K562 (cell line): ENCODE results near the gene USP35. TPM values are rescaled to one million over a fixed set of nuclear protein-coding genes. Genes with fewer than 3 reads are reported as not detected.

Experiments
- ATAC-seq: fragments of 200-7000 bp; cut with Tn5 transposase; 3 replicates; pipeline ENCODE4 v1.9.1; 2020; ENCODE audit warnings: moderate library complexity
- BruUV-seq: library from RNA; stranded (reverse); fragments of 400-500 nt; replicated peaks from 2 replicates; lab custom pipeline; 2021; lab: Mats Ljungman, UMichigan
- CTCF ChIA-PET: fragments of 300-600 bp; formaldehyde crosslinking; extraction: SDS; loops from one replicate; lab custom pipeline; 2021; ENCODE audit warnings: low intra/inter-chr PET ratio; lab: Yijun Ruan, JAX
- POLR2A ChIA-PET: fragments of 300-600, 350-650 bp; sonication (Branson Sonifier 250); formaldehyde crosslinking; extraction: SDS; loops from one replicate; lab custom pipeline; 2021; ENCODE audit warnings: antibody characterized with exemption, inconsistent platforms; lab: Yijun Ruan, JAX
- DNase-seq, 4 experiments: peaks; one replicate each; pipeline versions ENCODE4 v3.0.0 to v3.0.0-alpha.2; 2011 to 2018; ENCODE audit warnings: low spot score in 3 of 4, mixed read lengths in 3 of 4; ENCODE audit errors: extremely low read depth in 1 of 4
- FAIRE-seq: peaks from 2 replicates; lab custom pipeline; 2011; peaks lifted over from hg19 to GRCh38; lab: Jason Lieb, UNC
- H2AFZ ChIP-seq: 2 replicates; pipeline ENCODE4 v1.6.0; 2011; ENCODE audit warnings: low read depth, low read length, control low read depth, inconsistent platforms
- H3K27ac ChIP-seq: fragments of 200-600 bp; 3 replicates; pipeline ENCODE4 v1.8.0; 2011; ENCODE audit warnings: low read depth, mild to moderate bottlenecking, control low read depth, inconsistent platforms, low read length, moderate library complexity, mixed read lengths; ENCODE audit errors: extremely low read depth
- H3K27me3 ChIP-seq, 2 experiments: fragments of 300-600 bp in 1 of 2; 2 replicates in 1 of 2; 3 replicates in 1 of 2; pipeline versions ENCODE4 v1.6.0 to v1.8.0; 2011; ENCODE audit warnings: inconsistent platforms in 2 of 2, low read length in 2 of 2, mild to moderate bottlenecking in 1 of 2, mixed read lengths in 1 of 2, moderate library complexity in 1 of 2; ENCODE audit not compliant: control insufficient read depth in 2 of 2, insufficient read depth in 2 of 2
- H3K36me3 ChIP-seq: fragments of 300-600 bp; 3 replicates; pipeline ENCODE4 v1.8.0; 2011; ENCODE audit warnings: mild to moderate bottlenecking, low read length, inconsistent platforms; ENCODE audit not compliant: control insufficient read depth, insufficient read depth
- H3K4me1 ChIP-seq, 2 experiments: fragments of 200-600 bp in 1 of 2; replicated peaks in 1 of 2; 2 replicates in 1 of 2; 3 replicates in 1 of 2; pipeline versions ENCODE4 v1.5.1 to v1.8.0; 2011; ENCODE audit warnings: inconsistent platforms in 2 of 2, low read length in 2 of 2, mild to moderate bottlenecking in 1 of 2, mixed read lengths in 1 of 2, moderate library complexity in 1 of 2; ENCODE audit not compliant: control insufficient read depth in 2 of 2, insufficient read depth in 2 of 2
- H3K4me2 ChIP-seq: 2 replicates; pipeline ENCODE4 v1.6.1; 2011; ENCODE audit warnings: low read length, control low read depth, inconsistent platforms, mixed read lengths; ENCODE audit not compliant: insufficient read depth
- H3K4me3 ChIP-seq: fragments of 200-600 bp; sonication (generic), shearing (Covaris generic); 2 replicates; pipeline ENCODE4 v1.5.1; 2016; ENCODE audit warnings: control low read depth, inconsistent platforms
- H3K79me2 ChIP-seq: fragments of 200-600 bp; 3 replicates; pipeline ENCODE4 v1.8.0; 2011; ENCODE audit warnings: low read length, inconsistent platforms; ENCODE audit not compliant: control insufficient read depth, insufficient read depth
- H3K9ac ChIP-seq, 2 experiments: 2 replicates each; pipeline versions ENCODE4 v1.6.0 to v1.6.1; 2011; ENCODE audit warnings: low read depth in 2 of 2, low read length in 2 of 2, control low read depth in 1 of 2, inconsistent platforms in 1 of 2, mild to moderate bottlenecking in 1 of 2, mixed read lengths in 1 of 2; ENCODE audit not compliant: insufficient read depth in 1 of 2
- H3K9me1 ChIP-seq: one replicate; pipeline ENCODE4 v1.6.0; 2011; ENCODE audit warnings: inconsistent platforms, mild to moderate bottlenecking, low read length, moderate library complexity; ENCODE audit not compliant: control insufficient read depth, insufficient read depth
- H3K9me3 ChIP-seq: replicated peaks from 2 replicates; pipeline ENCODE4 v1.5.1; 2011; ENCODE audit warnings: low read depth, low read length, inconsistent platforms; ENCODE audit not compliant: control insufficient read depth, insufficient read depth
- H4K20me1 ChIP-seq: replicated peaks from 2 replicates; pipeline ENCODE4 v1.6.1; 2011; ENCODE audit warnings: low read length, inconsistent platforms, mixed read lengths; ENCODE audit not compliant: control insufficient read depth, insufficient read depth
- L3MBTL2 ChIP-seq: fragments of 450-650 bp; IDR thresholded peaks from 2 replicates; pipeline ENCODE4 v1.6.1; 2016; ENCODE audit warnings: mild to moderate bottlenecking, moderate library complexity
- MTA1 ChIP-seq: fragments of 450-650 bp; IDR thresholded peaks from 2 replicates; pipeline ENCODE4 v1.6.1; 2017; ENCODE audit warnings: borderline replicate concordance
- MTA2 ChIP-seq: fragments of 450-650 bp; IDR thresholded peaks from 2 replicates; pipeline ENCODE4 v1.6.1; 2016; ENCODE audit warnings: low read depth
- NFIC ChIP-seq: fragments of 450-650 bp; IDR thresholded peaks from 2 replicates; pipeline ENCODE4 v1.6.1; 2017; ENCODE audit warnings: mild to moderate bottlenecking, inconsistent platforms
- POLR3A ChIP-seq: IDR thresholded peaks from 2 replicates; pipeline ENCODE4 v1.6.1; 2011; ENCODE audit warnings: borderline replicate concordance, mild to moderate bottlenecking, moderate library complexity; ENCODE audit not compliant: insufficient read length, insufficient read depth; ENCODE audit errors: extremely low read depth
- RHOXF2B ChIP-seq: fragments of 250-450 bp; sonication (Bioruptor Pico); conservative IDR thresholded peaks from 2 replicates; pipeline ENCODE4 v1.5.1; 2021
- TAL1 ChIP-seq: fragments of 450-650 bp; IDR thresholded peaks from 2 replicates; pipeline ENCODE4 v1.6.1; 2016; ENCODE audit warnings: mild to moderate bottlenecking
- ZNF766 ChIP-seq: fragments of 200-800 bp; sonication (Bioruptor generic); conservative IDR thresholded peaks from 2 replicates; pipeline ENCODE4 v1.6.1; 2016; ENCODE audit warnings: missing genetic modification characterization, missing compliant biosample characterization
- WGBS: fragments of 100-300 bp; shearing (Covaris generic); methylation state at CpG from one replicate; pipeline ENCODE4 v1.1.6; 2016; ENCODE audit warnings: low coverage, mixed read lengths; ENCODE audit not compliant: insufficient coverage; ENCODE audit errors: missing lambda C conversion rate; 5-methylcytosine and 5-hydroxymethylcytosine counted together
- in situ Hi-C: fragments of 300-500 bp; cut with MboI; formaldehyde crosslinking; loops from 4 replicates; pipeline ENCODE4 v1.15.0; 2018; ENCODE audit warnings: inconsistent platforms, mixed read lengths
- intact Hi-C: fragments of 100-400 bp; cut with micrococcal nuclease; formaldehyde crosslinking; loops from 2 replicates; pipeline ENCODE4 v1.14.2; 2022
- polyA plus RNA-seq, 8 experiments: library from polyadenylated mRNA; depleted of rRNA in 4 of 8; stranded (reverse) in 5 of 8; unstranded in 3 of 8; fragments of >200 nt; fragmentation: Nextera tagmentation in 2 of 8; fragmentation: Illumina TruSeq in 1 of 8; extraction: Ambion mirVana in 2 of 8; extraction: Trizol in 1 of 8; gene quantifications; 2 replicates each; pipeline versions ENCODE4 v1.2.1 to v1.2.3, GENCODE V29; 2011 to 2014; ENCODE audit warnings: inconsistent platforms in 1 of 8, missing spikeins in 1 of 8
- total RNA-seq, 7 experiments: library from RNA; depleted of rRNA in 6 of 7; stranded (reverse); fragments of >200 nt in 6 of 7; fragmentation: Illumina TruSeq in 2 of 7; extraction: Trizol in 2 of 7; gene quantifications; 2 replicates each; pipeline versions ENCODE4 v1.2.1 to v1.2.3, GENCODE V29; 2011 to 2021; ENCODE audit warnings: low replicate concordance in 1 of 7
- TF ChIP-seq, protein P1 (sequence below), 2 experiments: fragments of 450-650 bp; formaldehyde crosslinking in 1 of 2; IDR thresholded peaks; 2 replicates each; pipeline versions ENCODE4 v1.4.0 to v1.6.1; 2014 to 2020; ENCODE audit warnings: mild to moderate bottlenecking in 2 of 2, borderline replicate concordance in 1 of 2, low read depth in 1 of 2
- TF ChIP-seq, protein P2 (sequence below): sonication (generic); formaldehyde crosslinking; IDR thresholded peaks from 2 replicates; pipeline ENCODE4 v1.8.0; 2022; ENCODE audit warnings: missing genetic modification reagents, mild to moderate bottlenecking, moderate library complexity, borderline replicate concordance
- TF ChIP-seq, protein P3 (sequence below), 3 experiments: fragments of 200-800 bp in 1 of 3; sonication (Bioruptor generic) in 1 of 3; sonication (generic) in 1 of 3; formaldehyde crosslinking in 1 of 3; IDR thresholded peaks; 2 replicates each; pipeline versions ENCODE4 v1.6.1 to v1.8.0; 2016 to 2022; ENCODE audit warnings: mild to moderate bottlenecking in 2 of 3, missing compliant biosample characterization in 2 of 3, missing genetic modification characterization in 2 of 3, missing genetic modification reagents in 1 of 3

The USP35 gene
- total and polyA plus RNA-seq, 9 of the 15 experiments (the other 6 are each of a cell fraction or from before 2014, with no cell fraction given): 0.01 to 4.8 (median 3.6) TPM

DNA sequence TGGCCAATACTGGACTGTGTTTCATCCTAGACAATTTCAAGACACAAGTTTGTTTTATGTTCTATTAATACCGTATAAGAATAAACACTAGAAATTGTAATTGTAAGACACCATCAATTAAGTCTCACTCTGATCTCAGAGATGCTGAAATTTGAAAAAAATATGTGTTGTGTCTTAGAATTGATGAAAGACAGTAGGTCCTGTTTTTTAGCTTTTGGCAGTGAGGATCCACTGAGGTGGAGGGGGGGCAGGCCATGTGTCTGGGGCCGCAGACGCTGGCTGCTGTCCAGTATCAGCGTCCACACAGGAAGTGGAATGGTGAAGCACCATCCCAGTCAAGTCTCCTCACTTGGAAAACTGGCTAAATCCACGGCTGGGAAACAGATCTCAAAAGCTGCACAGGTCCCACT is 26.8 kb upstream of the USP35 start:
- in situ Hi-C loops (no loop called here), intact Hi-C loops (no loop called here)
- no peaks in the 10 kb centered on the region for H3K27me3 ChIP-seq
- no peak overlapping the region for H3K4me3 ChIP-seq
- DNase-seq: no peak
- ChIA-PET POLR2A (no interaction called here), CTCF (no interaction called here)
- no peak overlapping the region for H3K4me2 ChIP-seq
- FAIRE-seq: no peak
- H3K4me1 ChIP-seq: peaks cover 0 to 5% of the 10 kb centered on the region in 2 experiments; a peak in 3 of 5 replicates
- ATAC-seq: 0 out of 3 replicates have a peak, but pooled peaks have one; percentile 16
- H3K36me3 ChIP-seq: no peaks in the 10 kb centered on the region
- H3K9me1 ChIP-seq: no peaks in the 10 kb centered on the region
- H3K9me3 ChIP-seq: no peaks in the 10 kb centered on the region
- BruUV-seq: no TSS peak
- H3K27ac ChIP-seq: no peak overlapping the region
- H3K9ac ChIP-seq: peak overlapping the region in 1 of 2 experiments; percentile 73; a peak in 1 of 4 replicates
- WGBS: 29% methylated on average over 5 of the region's 5 CpGs
- H4K20me1 ChIP-seq: no peaks in the 10 kb centered on the region
- no peaks in the 10 kb centered on the region for H3K79me2 ChIP-seq
- peak overlapping the region; percentile 65 for H2AFZ ChIP-seq
- TF ChIP-seq L3MBTL2 (peak; percentile 33; the same call in 1 of the 2 replicates), MTA1 (no peak), POLR3A (no peak), TAL1 (no peak), NFIC (peak; percentile 45; the same call in 1 of the 2 replicates), ZNF766 (CRISPR knock-in tag) (0 out of 2 replicates have a peak, but pooled peaks have one; percentile 22), MTA2 (no peak), RHOXF2B (CRISPR knock-in tag) (no peak)
- TF ChIP-seq, protein P1, sequence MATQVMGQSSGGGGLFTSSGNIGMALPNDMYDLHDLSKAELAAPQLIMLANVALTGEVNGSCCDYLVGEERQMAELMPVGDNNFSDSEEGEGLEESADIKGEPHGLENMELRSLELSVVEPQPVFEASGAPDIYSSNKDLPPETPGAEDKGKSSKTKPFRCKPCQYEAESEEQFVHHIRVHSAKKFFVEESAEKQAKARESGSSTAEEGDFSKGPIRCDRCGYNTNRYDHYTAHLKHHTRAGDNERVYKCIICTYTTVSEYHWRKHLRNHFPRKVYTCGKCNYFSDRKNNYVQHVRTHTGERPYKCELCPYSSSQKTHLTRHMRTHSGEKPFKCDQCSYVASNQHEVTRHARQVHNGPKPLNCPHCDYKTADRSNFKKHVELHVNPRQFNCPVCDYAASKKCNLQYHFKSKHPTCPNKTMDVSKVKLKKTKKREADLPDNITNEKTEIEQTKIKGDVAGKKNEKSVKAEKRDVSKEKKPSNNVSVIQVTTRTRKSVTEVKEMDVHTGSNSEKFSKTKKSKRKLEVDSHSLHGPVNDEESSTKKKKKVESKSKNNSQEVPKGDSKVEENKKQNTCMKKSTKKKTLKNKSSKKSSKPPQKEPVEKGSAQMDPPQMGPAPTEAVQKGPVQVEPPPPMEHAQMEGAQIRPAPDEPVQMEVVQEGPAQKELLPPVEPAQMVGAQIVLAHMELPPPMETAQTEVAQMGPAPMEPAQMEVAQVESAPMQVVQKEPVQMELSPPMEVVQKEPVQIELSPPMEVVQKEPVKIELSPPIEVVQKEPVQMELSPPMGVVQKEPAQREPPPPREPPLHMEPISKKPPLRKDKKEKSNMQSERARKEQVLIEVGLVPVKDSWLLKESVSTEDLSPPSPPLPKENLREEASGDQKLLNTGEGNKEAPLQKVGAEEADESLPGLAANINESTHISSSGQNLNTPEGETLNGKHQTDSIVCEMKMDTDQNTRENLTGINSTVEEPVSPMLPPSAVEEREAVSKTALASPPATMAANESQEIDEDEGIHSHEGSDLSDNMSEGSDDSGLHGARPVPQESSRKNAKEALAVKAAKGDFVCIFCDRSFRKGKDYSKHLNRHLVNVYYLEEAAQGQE (IDR thresholded peaks at IDR 0.05; ENCODE audit: borderline replicate concordance): peak; percentile 19; the same call in 1 of the 2 replicates
- TF ChIP-seq, protein P1 (CRISPR knock-in tag; IDR thresholded peaks at IDR 0.05; ENCODE audit: low read depth): no peak
- TF ChIP-seq, protein P2, sequence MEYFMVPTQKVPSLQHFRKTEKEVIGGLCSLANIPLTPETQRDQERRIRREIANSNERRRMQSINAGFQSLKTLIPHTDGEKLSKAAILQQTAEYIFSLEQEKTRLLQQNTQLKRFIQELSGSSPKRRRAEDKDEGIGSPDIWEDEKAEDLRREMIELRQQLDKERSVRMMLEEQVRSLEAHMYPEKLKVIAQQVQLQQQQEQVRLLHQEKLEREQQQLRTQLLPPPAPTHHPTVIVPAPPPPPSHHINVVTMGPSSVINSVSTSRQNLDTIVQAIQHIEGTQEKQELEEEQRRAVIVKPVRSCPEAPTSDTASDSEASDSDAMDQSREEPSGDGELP (CRISPR knock-in tag): no peak
- TF ChIP-seq, protein P3, sequence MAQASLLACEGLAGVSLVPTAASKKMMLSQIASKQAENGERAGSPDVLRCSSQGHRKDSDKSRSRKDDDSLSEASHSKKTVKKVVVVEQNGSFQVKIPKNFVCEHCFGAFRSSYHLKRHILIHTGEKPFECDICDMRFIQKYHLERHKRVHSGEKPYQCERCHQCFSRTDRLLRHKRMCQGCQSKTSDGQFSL (CRISPR knock-in tag; IDR thresholded peaks at IDR 0.05): peak; percentile 31; the same call in 1 of the 2 replicates
- TF ChIP-seq, protein P3 (tag; IDR thresholded peaks at IDR 0.05): no peak
